Sigmoid colon (tissue), 4 donors: ENCODE results near the gene PDE4D.
"Not testable (repeated sequence)": the region's sequence is repeated elsewhere in the genome, so short reads cannot be mapped to it uniquely, and the experiment has no call there.

Experiments used
- CTCF ChIP-seq, 4 experiments: fragments of 450-650 bp in 3 of 4; fragments of 200-600 bp in 1 of 4; IDR thresholded peaks; one replicate each; pipeline ENCODE4 v1.5.1; 2016 to 2019; ENCODE audit warnings: antibody characterized with exemption in 4 of 4, mild to moderate bottlenecking in 3 of 4, moderate library complexity in 2 of 4
- POLR2AphosphoS5 ChIP-seq, 4 donors: sonication (generic); formaldehyde crosslinking; IDR thresholded peaks; one replicate each; pipeline ENCODE4 v1.6.1; 2017; ENCODE audit warnings: antibody characterized with exemption in 4 of 4

GRCh38 chr5:59408997-59409396, 484.5 kb downstream of the PDE4D start:
- TF ChIP-seq POLR2AphosphoS5, CTCF (IDR thresholded peaks at IDR 0.05): not testable (repeated sequence)
